WERI-Rb-1 (cell line): Measurements from ENCODE around the gene BTG2.

Source experiments
- DNase-seq: peaks from one replicate; pipeline ENCODE4 v3.0.0-alpha.2; 2020
- H3K27ac ChIP-seq: fragments of 250-450 bp; sonication (Bioruptor Pico); 2 replicates; pipeline ENCODE4 v1.5.1; 2020; ENCODE audit warnings: mild to moderate bottlenecking, moderate library complexity
- H3K27me3 ChIP-seq: fragments of 250-450 bp; sonication (Bioruptor Pico); 2 replicates; pipeline ENCODE4 v1.5.1; 2021; ENCODE audit warnings: mild to moderate bottlenecking, low read depth, moderate library complexity; ENCODE audit not compliant: insufficient read depth, severe bottlenecking
- H3K36me3 ChIP-seq: fragments of 250-450 bp; sonication (Bioruptor Pico); 2 replicates; pipeline ENCODE4 v1.5.1; 2020; ENCODE audit warnings: mild to moderate bottlenecking, moderate library complexity
- H3K4me3 ChIP-seq: 2 replicates; pipeline ENCODE4 v1.5.1; 2011; ENCODE audit warnings: low read depth, mild to moderate bottlenecking, control low read depth, low read length
- H3K9me3 ChIP-seq: fragments of 250-450 bp; sonication (Bioruptor Pico); 2 replicates; pipeline ENCODE4 v1.5.1; 2021; ENCODE audit warnings: mild to moderate bottlenecking, moderate library complexity; ENCODE audit not compliant: severe bottlenecking
- CTCF ChIP-seq: IDR thresholded peaks from 2 replicates; pipeline ENCODE4 v1.5.1; 2011; ENCODE audit warnings: low read depth, mild to moderate bottlenecking, control low read depth, inconsistent platforms, low read length

BTG2 gene

GRCh38 chr1:203274603-203275381 is 30.5 kb upstream of the BTG2 start:
- no peak for DNase-seq
- no peak overlapping the region for H3K4me3 ChIP-seq
- no peak for TF ChIP-seq CTCF
- H3K27me3 ChIP-seq, result no peaks in the 10 kb centered on the region
- no peaks in the 10 kb centered on the region for H3K36me3 ChIP-seq
- H3K27ac ChIP-seq, result no peak overlapping the region
- H3K9me3 ChIP-seq, result no peaks in the 10 kb centered on the region

GRCh38 chr1:203275656-203276272 is 29.6 kb upstream of the BTG2 start:
- no peak for TF ChIP-seq CTCF
- H3K9me3 ChIP-seq, result no peaks in the 10 kb centered on the region
- no peak overlapping the region for H3K27ac ChIP-seq
- no peak overlapping the region for H3K4me3 ChIP-seq
- no peak for DNase-seq
- no peaks in the 10 kb centered on the region for H3K36me3 ChIP-seq
- no peaks in the 10 kb centered on the region for H3K27me3 ChIP-seq

GRCh38 chr1:203276408-203276807 is 28.9 kb upstream of the BTG2 start:
- no peak for TF ChIP-seq CTCF
- DNase-seq, result no peak
- no peaks in the 10 kb centered on the region for H3K36me3 ChIP-seq
- H3K9me3 ChIP-seq, result no peaks in the 10 kb centered on the region
- no peak overlapping the region for H3K27ac ChIP-seq
- H3K4me3 ChIP-seq, result no peak overlapping the region
- no peaks in the 10 kb centered on the region for H3K27me3 ChIP-seq

GRCh38 chr1:203276916-203277545 is 28.3 kb upstream of the BTG2 start:
- Histone ChIP-seq H3K27ac (no peak overlapping the region), H3K36me3 (no peaks in the 10 kb centered on the region), H3K9me3 (no peaks in the 10 kb centered on the region), H3K4me3 (no peak overlapping the region), H3K27me3 (no peaks in the 10 kb centered on the region)
- no peak for DNase-seq
- no peak for TF ChIP-seq CTCF

- no peaks in the 10 kb centered on the region for H3K9me3 ChIP-seq
- peak overlapping the region; percentile 6 for H3K27ac ChIP-seq
- peak; percentile 71 for DNase-seq
- no peaks in the 10 kb centered on the region for H3K36me3 ChIP-seq
- no peak overlapping the region for H3K4me3 ChIP-seq
- H3K27me3 ChIP-seq, result no peaks in the 10 kb centered on the region
- TF ChIP-seq CTCF, result no peak
Measured at GRCh38 chr1:203278082-203278884, 27.0 kb upstream of the BTG2 start.
